Measurements from ENCODE around the gene ALG2. TPM values are rescaled to one million over a fixed set of nuclear protein-coding genes. Genes with fewer than 3 reads are reported as not detected.
A peak's percentile ranks its signal among the peaks of the same experiment; 100 is the strongest.

Gene ALG2
- total and polyA plus RNA-seq, 10 donors = 15.4 to 39.5 (median 26.0) TPM

DNA sequence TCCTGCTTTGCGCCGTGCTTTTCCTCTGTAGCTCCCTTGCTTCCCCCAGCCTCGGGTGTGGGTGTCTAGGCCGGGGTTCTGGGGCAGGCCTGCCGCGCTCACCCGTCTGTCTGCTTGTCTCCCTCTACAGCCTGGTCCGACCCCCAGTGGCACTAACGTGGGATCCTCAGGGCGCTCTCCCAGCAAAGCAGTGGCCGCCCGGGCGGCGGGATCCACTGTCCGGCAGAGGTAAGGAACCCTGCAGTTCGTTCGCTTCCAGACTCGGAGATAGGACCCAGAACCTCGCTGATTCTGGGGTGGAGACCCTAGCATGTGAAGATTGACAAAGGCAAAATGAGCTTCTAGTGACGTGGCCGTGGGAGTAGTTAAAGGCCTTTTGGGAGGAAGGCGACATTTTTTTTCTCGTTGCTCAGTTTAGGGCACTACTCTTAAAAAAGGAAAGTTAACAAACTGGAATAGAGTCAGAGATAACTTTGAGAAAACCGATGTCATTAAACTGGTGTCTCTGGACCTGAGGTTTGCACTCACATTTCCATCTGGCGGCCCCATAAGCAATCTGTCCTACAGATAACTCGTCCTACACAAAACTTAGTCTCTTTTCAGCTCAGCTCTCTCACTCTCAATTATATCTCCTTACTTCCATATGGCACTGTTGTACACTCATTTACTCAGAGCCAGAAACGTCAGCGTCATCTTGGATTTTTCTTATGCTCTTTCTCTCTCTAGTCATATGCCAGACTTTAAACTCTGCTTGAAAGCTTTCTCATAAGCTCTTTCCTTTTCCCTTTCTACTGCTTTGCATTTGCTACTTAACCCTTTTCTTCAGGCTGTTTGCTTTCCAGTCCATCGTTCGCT is 901 bp upstream of the ALG2 start:
- Histone ChIP-seq H3K4me1 (peaks cover 43 to 87% (median 77%) of the 10 kb centered on the region in 6 donors), H3K27ac (peak overlapping the region; percentile 89 to 98 (median 94)), H3K36me3 (peaks cover 0 to 53% (median 18%) of the 10 kb centered on the region in 6 donors), H3K27me3 (replicated peaks in 1 of 7) (no peaks in the 10 kb centered on the region), H3K4me3 (peak overlapping the region; percentile 74 to 98 (median 87)), H3K9me3 (no peaks in the 10 kb centered on the region)
- TF ChIP-seq POLR2AphosphoS5 (IDR thresholded peaks at IDR 0.05) (no peak), POLR2A (IDR thresholded peaks at IDR 0.05) (no peak)
- TF ChIP-seq, protein P1, sequence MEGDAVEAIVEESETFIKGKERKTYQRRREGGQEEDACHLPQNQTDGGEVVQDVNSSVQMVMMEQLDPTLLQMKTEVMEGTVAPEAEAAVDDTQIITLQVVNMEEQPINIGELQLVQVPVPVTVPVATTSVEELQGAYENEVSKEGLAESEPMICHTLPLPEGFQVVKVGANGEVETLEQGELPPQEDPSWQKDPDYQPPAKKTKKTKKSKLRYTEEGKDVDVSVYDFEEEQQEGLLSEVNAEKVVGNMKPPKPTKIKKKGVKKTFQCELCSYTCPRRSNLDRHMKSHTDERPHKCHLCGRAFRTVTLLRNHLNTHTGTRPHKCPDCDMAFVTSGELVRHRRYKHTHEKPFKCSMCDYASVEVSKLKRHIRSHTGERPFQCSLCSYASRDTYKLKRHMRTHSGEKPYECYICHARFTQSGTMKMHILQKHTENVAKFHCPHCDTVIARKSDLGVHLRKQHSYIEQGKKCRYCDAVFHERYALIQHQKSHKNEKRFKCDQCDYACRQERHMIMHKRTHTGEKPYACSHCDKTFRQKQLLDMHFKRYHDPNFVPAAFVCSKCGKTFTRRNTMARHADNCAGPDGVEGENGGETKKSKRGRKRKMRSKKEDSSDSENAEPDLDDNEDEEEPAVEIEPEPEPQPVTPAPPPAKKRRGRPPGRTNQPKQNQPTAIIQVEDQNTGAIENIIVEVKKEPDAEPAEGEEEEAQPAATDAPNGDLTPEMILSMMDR (IDR thresholded peaks at IDR 0.05 in 8 of 11, conservative IDR thresholded peaks at IDR 0.05 in 3 of 11) = no peak
- DNase-seq = no peak
- intact Hi-C loops (cut with DNase I; ENCODE audit: low total_unique reads) = no loop called here
- WGBS, 5 donors = 8 to 10% (median 9%) methylated on average over 28 to 30 of the region's 30 CpGs

DNA sequence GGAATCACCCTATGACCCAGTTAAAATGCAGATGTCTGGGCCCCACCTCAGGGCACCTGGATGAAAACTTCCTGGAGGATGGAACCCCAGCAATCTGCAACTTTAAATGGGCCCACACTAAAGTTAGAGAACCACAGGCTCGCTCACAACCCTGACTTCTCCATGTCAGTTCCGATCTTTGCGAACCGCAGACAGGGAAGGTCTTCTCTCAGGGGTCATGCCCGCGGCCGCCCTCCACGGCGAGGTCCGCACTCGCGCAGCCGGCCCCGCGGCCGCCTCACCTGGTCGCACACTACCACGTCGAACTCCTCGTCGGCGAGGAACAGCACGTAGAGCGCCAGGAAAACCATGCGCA is 499 bp downstream of the ALG2 start:
- Histone ChIP-seq H3K9me3 (no peaks in the 10 kb centered on the region), H3K36me3 (peaks cover 0 to 54% (median 17%) of the 10 kb centered on the region in 6 donors), H3K27me3 (replicated peaks in 1 of 7) (no peaks in the 10 kb centered on the region), H3K27ac (peak overlapping the region; percentile 89 to 98 (median 94)), H3K4me1 (peaks cover 43 to 86% (median 72%) of the 10 kb centered on the region in 6 donors), H3K4me3 (peak overlapping the region; percentile 74 to 98 (median 87))
- no peak for DNase-seq
- TF ChIP-seq, protein P1 (IDR thresholded peaks at IDR 0.05 in 8 of 11, conservative IDR thresholded peaks at IDR 0.05 in 3 of 11) = no peak
- TF ChIP-seq POLR2A (IDR thresholded peaks at IDR 0.05) (no peak), POLR2AphosphoS5 (IDR thresholded peaks at IDR 0.05) (no peak)
- intact Hi-C loops (cut with DNase I; ENCODE audit: low total_unique reads) = no loop called here
- 0 to 1% (median 0%) methylated on average over 1 to 25 of the region's 25 CpGs for WGBS, 5 donors

DNA sequence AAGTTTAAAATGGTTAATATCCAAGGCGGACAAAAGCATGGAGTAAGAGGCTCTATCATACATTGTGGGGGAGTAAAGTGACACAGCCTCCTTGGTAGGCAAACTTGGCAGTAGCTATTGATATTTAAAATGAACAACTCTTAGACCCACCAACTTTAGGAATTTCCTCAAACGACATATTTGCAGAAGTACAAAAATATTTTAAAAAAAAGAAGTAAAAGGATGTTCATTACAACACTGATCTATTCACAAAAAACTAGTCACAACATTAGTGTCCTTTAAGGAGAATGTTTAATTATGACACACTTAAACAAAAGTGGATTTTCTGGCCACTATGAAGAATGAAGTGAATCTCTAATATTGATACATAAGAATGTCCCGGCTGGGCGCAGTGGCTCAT is 1.7 kb downstream of the ALG2 start:
- H3K4me3 ChIP-seq = peak overlapping the region in 4 of 8 donors; percentile 84 to 98 (median 92)
- 70 to 75% (median 73%) methylated on average over 4 of the region's 4 CpGs for WGBS, 5 donors
- intact Hi-C loops (cut with DNase I; ENCODE audit: low total_unique reads) = no loop called here
- H3K36me3 ChIP-seq = peaks cover 0 to 50% (median 12%) of the 10 kb centered on the region in 6 donors
- peaks cover 37 to 74% (median 61%) of the 10 kb centered on the region in 6 donors for H3K4me1 ChIP-seq
- TF ChIP-seq POLR2AphosphoS5 (IDR thresholded peaks at IDR 0.05) (no peak), POLR2A (IDR thresholded peaks at IDR 0.05) (no peak)
- TF ChIP-seq, protein P1 (IDR thresholded peaks at IDR 0.05 in 8 of 11, conservative IDR thresholded peaks at IDR 0.05 in 3 of 11) = no peak
- H3K27ac ChIP-seq = no peak overlapping the region
- DNase-seq = no peak
- H3K27me3 ChIP-seq (replicated peaks in 1 of 7) = no peaks in the 10 kb centered on the region
- H3K9me3 ChIP-seq = no peaks in the 10 kb centered on the region

DNA sequence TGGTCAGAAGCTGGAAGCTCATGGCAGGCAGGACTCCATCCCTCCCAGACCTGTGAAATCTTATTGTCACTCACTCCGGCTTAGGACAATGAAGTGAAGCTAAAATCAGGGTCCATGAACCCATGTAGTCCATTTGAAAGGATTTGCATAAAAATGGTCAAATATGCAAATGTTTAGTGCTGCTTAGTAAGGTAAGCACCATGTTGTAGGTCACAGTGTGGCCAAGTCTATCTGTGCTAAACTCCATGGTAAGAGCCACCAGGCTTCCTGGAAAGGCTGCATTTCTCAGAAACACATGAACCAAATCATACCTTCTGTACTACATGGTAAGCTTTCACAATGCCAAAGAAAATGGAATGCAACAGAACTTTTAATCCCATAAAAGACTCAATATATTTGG is 5.7 kb downstream of the ALG2 start:
- intact Hi-C loops (cut with DNase I; ENCODE audit: low total_unique reads) = no loop called here

More for the DNA sequence above, 5.7 kb downstream of the ALG2 start:
- H3K4me1 ChIP-seq = peaks cover 16 to 54% (median 30%) of the 10 kb centered on the region in 6 donors
- no peaks in the 10 kb centered on the region for H3K27me3 ChIP-seq (replicated peaks in 1 of 7)
- no peak overlapping the region for H3K27ac ChIP-seq
- H3K4me3 ChIP-seq = no peak overlapping the region
- TF ChIP-seq POLR2A (IDR thresholded peaks at IDR 0.05) = no peak
- TF ChIP-seq POLR2AphosphoS5 (IDR thresholded peaks at IDR 0.05) = no peak
- TF ChIP-seq, protein P1 (IDR thresholded peaks at IDR 0.05 in 8 of 11, conservative IDR thresholded peaks at IDR 0.05 in 3 of 11) = no peak
- WGBS, 5 donors = 89 to 100% (median 95%) methylated on average over 1 of the region's 1 CpG
- no peak for DNase-seq
- peaks cover 0 to 39% (median 12%) of the 10 kb centered on the region in 6 donors for H3K36me3 ChIP-seq
- H3K9me3 ChIP-seq = peaks cover 0 to 2% (median 0%) of the 10 kb centered on the region in 8 donors

All from spleen (tissue), 11 donors.